ENCODE results near the gene FGFBP3. TPM values are rescaled to one million over a fixed set of nuclear protein-coding genes. Genes with fewer than 3 reads are reported as not detected.

The FGFBP3 gene
- total RNA-seq (ENCODE audit: low replicate concordance), result 0.23 TPM in 2 replicates

GRCh38 chr10:91909117-91909677 lies at the start of gene FGFBP3:
TSS of gene FGFBP3 (minus strand) at chr10:91909486. CDS start at chr10:91908969, 517 bp downstream.

GRCh38 chr10:91923371-91924211 lies 14.3 kb upstream of the FGFBP3 start, which contains the start of gene BTAF1:
TSS of gene BTAF1 (plus strand) at chr10:91923770. CDS start at chr10:91924077, 307 bp downstream.

Other genes with a start within 250 kb of the FGFBP3 start
- 34.0 and 48.8 TPM in 2 replicates for gene TNKS2, start 111.1 kb downstream of the FGFBP3 start, total RNA-seq (ENCODE audit: low replicate concordance)
- 36.5 and 39.2 TPM in 2 replicates for gene BTAF1, start 14.3 kb upstream of the FGFBP3 start, total RNA-seq (ENCODE audit: low replicate concordance)

All from smooth muscle cell of the coronary artery (primary cell).